ENCODE measurements around the gene WDR27.

WDR27 gene

DNA sequence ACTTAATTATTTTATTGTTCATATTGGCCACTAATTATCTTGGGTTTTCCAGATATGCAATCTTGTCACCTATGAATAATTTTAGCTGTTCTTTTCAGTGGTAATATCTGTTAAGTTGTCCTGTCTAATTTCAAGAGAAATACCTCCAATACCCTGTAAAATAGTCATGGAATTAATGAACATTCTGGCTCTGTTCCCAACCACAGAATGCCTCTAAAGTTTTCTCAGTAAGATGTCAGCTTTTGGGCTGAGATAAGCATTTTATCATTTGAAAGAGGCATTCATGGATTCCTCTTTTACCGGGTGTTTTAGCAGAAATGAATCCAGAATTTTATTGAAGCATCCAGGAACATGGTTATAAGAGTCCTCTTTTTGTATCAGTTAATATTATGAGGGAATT, 109.3 kb downstream of the WDR27 start:
- ATAC-seq: peak; percentile 89
- TF ChIP-seq, protein P1, sequence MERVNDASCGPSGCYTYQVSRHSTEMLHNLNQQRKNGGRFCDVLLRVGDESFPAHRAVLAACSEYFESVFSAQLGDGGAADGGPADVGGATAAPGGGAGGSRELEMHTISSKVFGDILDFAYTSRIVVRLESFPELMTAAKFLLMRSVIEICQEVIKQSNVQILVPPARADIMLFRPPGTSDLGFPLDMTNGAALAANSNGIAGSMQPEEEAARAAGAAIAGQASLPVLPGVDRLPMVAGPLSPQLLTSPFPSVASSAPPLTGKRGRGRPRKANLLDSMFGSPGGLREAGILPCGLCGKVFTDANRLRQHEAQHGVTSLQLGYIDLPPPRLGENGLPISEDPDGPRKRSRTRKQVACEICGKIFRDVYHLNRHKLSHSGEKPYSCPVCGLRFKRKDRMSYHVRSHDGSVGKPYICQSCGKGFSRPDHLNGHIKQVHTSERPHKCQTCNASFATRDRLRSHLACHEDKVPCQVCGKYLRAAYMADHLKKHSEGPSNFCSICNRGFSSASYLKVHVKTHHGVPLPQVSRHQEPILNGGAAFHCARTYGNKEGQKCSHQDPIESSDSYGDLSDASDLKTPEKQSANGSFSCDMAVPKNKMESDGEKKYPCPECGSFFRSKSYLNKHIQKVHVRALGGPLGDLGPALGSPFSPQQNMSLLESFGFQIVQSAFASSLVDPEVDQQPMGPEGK (CRISPR knock-in tag; IDR thresholded peaks at IDR 0.05; ENCODE audit: borderline replicate concordance): peak; percentile 77
- peak; percentile 91 for TF ChIP-seq TOX (CRISPR knock-in tag; IDR thresholded peaks at IDR 0.05; ENCODE audit: borderline replicate concordance)
- TF ChIP-seq PPARA (CRISPR knock-in tag; IDR thresholded peaks at IDR 0.05; ENCODE audit: borderline replicate concordance): no peak
- TF ChIP-seq, protein P2, sequence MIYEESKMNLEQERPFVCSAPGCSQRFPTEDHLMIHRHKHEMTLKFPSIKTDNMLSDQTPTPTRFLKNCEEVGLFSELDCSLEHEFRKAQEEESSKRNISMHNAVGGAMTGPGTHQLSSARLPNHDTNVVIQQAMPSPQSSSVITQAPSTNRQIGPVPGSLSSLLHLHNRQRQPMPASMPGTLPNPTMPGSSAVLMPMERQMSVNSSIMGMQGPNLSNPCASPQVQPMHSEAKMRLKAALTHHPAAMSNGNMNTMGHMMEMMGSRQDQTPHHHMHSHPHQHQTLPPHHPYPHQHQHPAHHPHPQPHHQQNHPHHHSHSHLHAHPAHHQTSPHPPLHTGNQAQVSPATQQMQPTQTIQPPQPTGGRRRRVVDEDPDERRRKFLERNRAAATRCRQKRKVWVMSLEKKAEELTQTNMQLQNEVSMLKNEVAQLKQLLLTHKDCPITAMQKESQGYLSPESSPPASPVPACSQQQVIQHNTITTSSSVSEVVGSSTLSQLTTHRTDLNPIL (CRISPR knock-in tag; IDR thresholded peaks at IDR 0.05; ENCODE audit: low read depth): peak; percentile 70; the same call in 1 of the 2 replicates
- TF ChIP-seq ISL1 (CRISPR knock-in tag; IDR thresholded peaks at IDR 0.05): peak; percentile 98

DNA sequence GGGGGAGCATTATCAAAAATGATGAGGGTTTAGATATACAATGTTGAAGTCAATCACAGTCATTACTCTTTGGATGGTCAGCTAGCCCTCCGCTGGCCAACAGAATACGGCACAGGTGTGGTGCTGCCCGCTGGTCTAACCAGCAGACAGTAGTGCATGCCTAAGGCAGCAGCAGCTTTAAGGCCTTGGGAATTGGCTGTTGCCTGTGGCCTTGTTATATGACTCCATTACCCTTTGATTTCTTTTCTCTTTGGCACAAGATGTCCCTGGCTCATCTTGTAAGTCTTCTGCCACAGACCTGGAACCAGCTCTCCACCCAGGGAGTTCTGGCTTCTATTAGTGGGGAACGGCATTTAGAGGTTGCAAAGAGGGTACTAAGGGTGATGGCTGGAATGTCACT, 110.2 kb downstream of the WDR27 start:
- no peak for TF ChIP-seq ISL1 (CRISPR knock-in tag; IDR thresholded peaks at IDR 0.05)
- no peak for TF ChIP-seq ZC3H10 (CRISPR knock-in tag; IDR thresholded peaks at IDR 0.05)
- TF ChIP-seq, protein P3, sequence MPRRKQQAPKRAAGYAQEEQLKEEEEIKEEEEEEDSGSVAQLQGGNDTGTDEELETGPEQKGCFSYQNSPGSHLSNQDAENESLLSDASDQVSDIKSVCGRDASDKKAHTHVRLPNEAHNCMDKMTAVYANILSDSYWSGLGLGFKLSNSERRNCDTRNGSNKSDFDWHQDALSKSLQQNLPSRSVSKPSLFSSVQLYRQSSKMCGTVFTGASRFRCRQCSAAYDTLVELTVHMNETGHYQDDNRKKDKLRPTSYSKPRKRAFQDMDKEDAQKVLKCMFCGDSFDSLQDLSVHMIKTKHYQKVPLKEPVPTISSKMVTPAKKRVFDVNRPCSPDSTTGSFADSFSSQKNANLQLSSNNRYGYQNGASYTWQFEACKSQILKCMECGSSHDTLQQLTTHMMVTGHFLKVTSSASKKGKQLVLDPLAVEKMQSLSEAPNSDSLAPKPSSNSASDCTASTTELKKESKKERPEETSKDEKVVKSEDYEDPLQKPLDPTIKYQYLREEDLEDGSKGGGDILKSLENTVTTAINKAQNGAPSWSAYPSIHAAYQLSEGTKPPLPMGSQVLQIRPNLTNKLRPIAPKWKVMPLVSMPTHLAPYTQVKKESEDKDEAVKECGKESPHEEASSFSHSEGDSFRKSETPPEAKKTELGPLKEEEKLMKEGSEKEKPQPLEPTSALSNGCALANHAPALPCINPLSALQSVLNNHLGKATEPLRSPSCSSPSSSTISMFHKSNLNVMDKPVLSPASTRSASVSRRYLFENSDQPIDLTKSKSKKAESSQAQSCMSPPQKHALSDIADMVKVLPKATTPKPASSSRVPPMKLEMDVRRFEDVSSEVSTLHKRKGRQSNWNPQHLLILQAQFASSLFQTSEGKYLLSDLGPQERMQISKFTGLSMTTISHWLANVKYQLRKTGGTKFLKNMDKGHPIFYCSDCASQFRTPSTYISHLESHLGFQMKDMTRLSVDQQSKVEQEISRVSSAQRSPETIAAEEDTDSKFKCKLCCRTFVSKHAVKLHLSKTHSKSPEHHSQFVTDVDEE (CRISPR knock-in tag; IDR thresholded peaks at IDR 0.05): no peak
- TF ChIP-seq, protein P1 (CRISPR knock-in tag; IDR thresholded peaks at IDR 0.05; ENCODE audit: borderline replicate concordance): no peak
- TF ChIP-seq, protein P4, sequence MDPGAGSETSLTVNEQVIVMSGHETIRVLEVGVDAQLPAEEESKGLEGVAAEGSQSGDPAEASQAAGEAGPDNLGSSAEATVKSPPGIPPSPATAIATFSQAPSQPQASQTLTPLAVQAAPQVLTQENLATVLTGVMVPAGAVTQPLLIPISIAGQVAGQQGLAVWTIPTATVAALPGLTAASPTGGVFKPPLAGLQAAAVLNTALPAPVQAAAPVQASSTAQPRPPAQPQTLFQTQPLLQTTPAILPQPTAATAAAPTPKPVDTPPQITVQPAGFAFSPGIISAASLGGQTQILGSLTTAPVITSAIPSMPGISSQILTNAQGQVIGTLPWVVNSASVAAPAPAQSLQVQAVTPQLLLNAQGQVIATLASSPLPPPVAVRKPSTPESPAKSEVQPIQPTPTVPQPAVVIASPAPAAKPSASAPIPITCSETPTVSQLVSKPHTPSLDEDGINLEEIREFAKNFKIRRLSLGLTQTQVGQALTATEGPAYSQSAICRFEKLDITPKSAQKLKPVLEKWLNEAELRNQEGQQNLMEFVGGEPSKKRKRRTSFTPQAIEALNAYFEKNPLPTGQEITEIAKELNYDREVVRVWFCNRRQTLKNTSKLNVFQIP (CRISPR knock-in tag; IDR thresholded peaks at IDR 0.05; ENCODE audit: borderline replicate concordance, low read depth): no peak
- TF ChIP-seq RARB (CRISPR knock-in tag; IDR thresholded peaks at IDR 0.05): no peak
- no peak for TF ChIP-seq ZNF565 (CRISPR knock-in tag; conservative IDR thresholded peaks at IDR 0.05; ENCODE audit: low read depth)
- no peak for TF ChIP-seq ZFP30 (CRISPR knock-in tag; IDR thresholded peaks at IDR 0.05)
- no peak for TF ChIP-seq ZNF8 (CRISPR knock-in tag; IDR thresholded peaks at IDR 0.05)
- no peak for TF ChIP-seq SNAI2 (CRISPR knock-in tag; IDR thresholded peaks at IDR 0.05)
- TF ChIP-seq CSDC2 (CRISPR knock-in tag; IDR thresholded peaks at IDR 0.05): no peak
- no peak for TF ChIP-seq GLIS3 (CRISPR knock-in tag; IDR thresholded peaks at IDR 0.05)
- TF ChIP-seq, protein P5, sequence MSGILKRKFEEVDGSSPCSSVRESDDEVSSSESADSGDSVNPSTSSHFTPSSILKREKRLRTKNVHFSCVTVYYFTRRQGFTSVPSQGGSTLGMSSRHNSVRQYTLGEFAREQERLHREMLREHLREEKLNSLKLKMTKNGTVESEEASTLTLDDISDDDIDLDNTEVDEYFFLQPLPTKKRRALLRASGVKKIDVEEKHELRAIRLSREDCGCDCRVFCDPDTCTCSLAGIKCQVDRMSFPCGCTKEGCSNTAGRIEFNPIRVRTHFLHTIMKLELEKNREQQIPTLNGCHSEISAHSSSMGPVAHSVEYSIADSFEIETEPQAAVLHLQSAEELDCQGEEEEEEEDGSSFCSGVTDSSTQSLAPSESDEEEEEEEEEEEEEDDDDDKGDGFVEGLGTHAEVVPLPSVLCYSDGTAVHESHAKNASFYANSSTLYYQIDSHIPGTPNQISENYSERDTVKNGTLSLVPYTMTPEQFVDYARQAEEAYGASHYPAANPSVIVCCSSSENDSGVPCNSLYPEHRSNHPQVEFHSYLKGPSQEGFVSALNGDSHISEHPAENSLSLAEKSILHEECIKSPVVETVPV (CRISPR knock-in tag; IDR thresholded peaks at IDR 0.05): no peak
- TF ChIP-seq TOX (CRISPR knock-in tag; IDR thresholded peaks at IDR 0.05; ENCODE audit: borderline replicate concordance): no peak
- TF ChIP-seq ZFP3 (CRISPR knock-in tag; IDR thresholded peaks at IDR 0.05): no peak
- TF ChIP-seq, protein P2 (CRISPR knock-in tag; IDR thresholded peaks at IDR 0.05; ENCODE audit: low read depth): no peak
- ATAC-seq: peak; percentile 35
